ENCODE results near the gene MUC6. TPM values are rescaled to one million over a fixed set of nuclear protein-coding genes. Genes with fewer than 3 reads are reported as not detected.

The MUC6 gene
- total RNA-seq, 5 donors from 2014 or later (not counting 1 experiment from before 2014, with no cell fraction given), result 0.09 to 0.30 (median 0.23) TPM; not detected in 2

DNA sequence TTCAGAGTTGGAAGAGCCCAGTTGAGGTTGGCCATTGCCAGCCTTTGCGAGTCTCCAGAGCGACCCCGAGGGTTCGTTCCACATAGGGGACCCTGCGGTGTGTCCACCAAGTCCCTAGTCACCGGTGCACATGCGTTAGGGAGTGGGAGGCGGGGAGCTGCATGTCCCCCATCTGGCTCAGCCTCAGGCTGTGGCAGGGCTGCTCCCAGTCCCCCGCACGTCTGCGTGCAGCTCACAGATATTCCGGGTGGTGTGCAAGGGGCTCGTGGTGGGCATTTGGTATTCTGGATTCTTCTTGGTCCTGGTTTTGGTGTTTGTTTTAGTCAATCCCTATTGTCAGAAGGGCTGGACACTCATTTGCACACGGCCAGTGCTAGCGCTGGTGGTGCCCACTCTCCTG is 48.8 kb downstream of the MUC6 start:
- Histone ChIP-seq H3K4me1 (ENCODE audit: control insufficient read depth in 1 of 2, extremely low read depth in 1 of 2, insufficient read depth in 2 of 2, low read length in 2 of 2) (no peaks in the 10 kb centered on the region), H3K27ac (ENCODE audit: low read length) (no peak overlapping the region), H3K27me3 (replicated peaks in 1 of 2; ENCODE audit: control insufficient read depth in 2 of 2, extremely low read depth in 1 of 2, insufficient read depth in 2 of 2, low read length in 1 of 2) (no peaks in the 10 kb centered on the region), H3K9me3 (no peaks in the 10 kb centered on the region), H3K36me3 (ENCODE audit: control insufficient read depth in 2 of 2, extremely low read depth in 1 of 2, insufficient read depth in 1 of 2, low read length in 1 of 2) (peaks cover 36 to 73% of the 10 kb centered on the region in 2 donors), H3K4me3 (ENCODE audit: control insufficient read depth in 1 of 2, extremely low read depth in 1 of 2, low read length in 1 of 2) (no peak overlapping the region)
- ChIA-PET POLR2A (no interaction called here), CTCF (interaction anchor here in 1 of 2 donors (0.6 kb wide), 1 partner anchor 845 kb away, joined by 3 read pairs; no protein-coding TSS in a partner anchor)
- H3K27ac Mint-ChIP-seq, result no peak overlapping the region
- no peaks in the 10 kb centered on the region for H3K27me3 Mint-ChIP-seq
- no peaks in the 10 kb centered on the region for H3K9me3 Mint-ChIP-seq
- ATAC-seq (replicated peaks in 1 of 4) (no peak), DNase-seq (no peak)
- H3K36me3 Mint-ChIP-seq, result peaks cover 30% of the 10 kb centered on the region
- no peak overlapping the region for H3K4me3 Mint-ChIP-seq
- peaks cover 0 to 3% (median 3%) of the 10 kb centered on the region in 3 donors for H3K4me1 Mint-ChIP-seq
- 96% methylated on average over 15 of the region's 15 CpGs for WGBS (ENCODE audit: insufficient coverage)

- ChIA-PET CTCF (no interaction called here), POLR2A (no interaction called here)
- Mint-ChIP-seq H3K4me3 (no peak overlapping the region), H3K9me3 (no peaks in the 10 kb centered on the region), H3K27ac (no peak overlapping the region), H3K27me3 (no peaks in the 10 kb centered on the region), H3K4me1 (peaks cover 0 to 3% (median 0%) of the 10 kb centered on the region in 3 donors), H3K36me3 (peaks cover 26% of the 10 kb centered on the region)
- Histone ChIP-seq H3K27me3 (replicated peaks in 1 of 2; ENCODE audit: control insufficient read depth in 2 of 2, extremely low read depth in 1 of 2, insufficient read depth in 2 of 2, low read length in 1 of 2) (no peaks in the 10 kb centered on the region), H3K4me1 (ENCODE audit: control insufficient read depth in 1 of 2, extremely low read depth in 1 of 2, insufficient read depth in 2 of 2, low read length in 2 of 2) (no peaks in the 10 kb centered on the region), H3K36me3 (ENCODE audit: control insufficient read depth in 2 of 2, extremely low read depth in 1 of 2, insufficient read depth in 1 of 2, low read length in 1 of 2) (peaks cover 37 to 68% of the 10 kb centered on the region in 2 donors), H3K4me3 (ENCODE audit: control insufficient read depth in 1 of 2, extremely low read depth in 1 of 2, low read length in 1 of 2) (no peak overlapping the region), H3K27ac (ENCODE audit: low read length) (no peak overlapping the region), H3K9me3 (no peaks in the 10 kb centered on the region)
- WGBS (ENCODE audit: insufficient coverage), result 95% methylated on average over 3 of the region's 9 CpGs
- no peak for ATAC-seq (replicated peaks in 1 of 4)
- DNase-seq, result no peak
Observed at GRCh38 chr11:986952-987305, 49.6 kb downstream of the MUC6 start.

DNA sequence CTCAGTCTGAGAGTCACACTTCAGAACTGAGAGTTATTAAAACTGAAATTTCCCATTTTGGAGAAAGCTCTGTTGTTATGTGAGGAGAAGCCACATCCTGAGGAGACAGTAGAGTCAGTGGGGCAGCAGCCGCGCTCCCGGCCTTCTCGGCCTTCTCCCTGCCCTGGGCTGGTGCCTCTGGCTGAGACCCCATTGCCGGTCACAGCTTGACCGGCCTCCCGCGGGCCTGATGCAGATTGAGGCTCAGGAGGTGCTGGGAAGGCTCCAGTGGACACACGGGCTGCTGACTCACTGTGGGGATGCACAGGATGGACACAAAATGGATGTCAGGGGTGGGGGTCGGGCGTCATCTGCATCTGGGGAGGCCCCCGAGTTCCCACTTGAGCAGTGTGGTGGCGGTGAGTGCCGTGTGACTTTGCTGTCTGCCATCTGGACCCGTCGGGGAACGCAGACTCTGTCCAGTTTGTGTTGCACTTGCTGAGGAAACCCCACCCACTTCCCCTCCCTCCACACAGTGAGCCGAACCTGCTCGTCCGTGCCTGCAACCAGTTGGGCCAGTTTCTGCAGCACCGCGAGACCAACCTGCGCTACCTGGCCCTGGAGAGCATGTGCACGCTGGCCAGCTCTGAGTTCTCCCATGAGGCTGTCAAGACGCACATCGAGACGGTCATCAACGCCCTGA is 50.1 kb downstream of the MUC6 start:
- H3K36me3 ChIP-seq (ENCODE audit: control insufficient read depth in 2 of 2, extremely low read depth in 1 of 2, insufficient read depth in 1 of 2, low read length in 1 of 2), result peaks cover 43 to 70% of the 10 kb centered on the region in 2 donors
- DNase-seq, result no peak

GRCh38 chr11:985848-986247 is 50.7 kb downstream of the MUC6 start:
- Mint-ChIP-seq H3K27me3 (no peaks in the 10 kb centered on the region), H3K36me3 (peaks cover 25% of the 10 kb centered on the region), H3K4me1 (peaks cover 0 to 2% (median 0%) of the 10 kb centered on the region in 3 donors), H3K27ac (no peak overlapping the region), H3K9me3 (no peaks in the 10 kb centered on the region), H3K4me3 (no peak overlapping the region)
- Histone ChIP-seq H3K36me3 (ENCODE audit: control insufficient read depth in 2 of 2, extremely low read depth in 1 of 2, insufficient read depth in 1 of 2, low read length in 1 of 2) (peaks cover 46 to 75% of the 10 kb centered on the region in 2 donors), H3K27me3 (replicated peaks in 1 of 2; ENCODE audit: control insufficient read depth in 2 of 2, extremely low read depth in 1 of 2, insufficient read depth in 2 of 2, low read length in 1 of 2) (no peaks in the 10 kb centered on the region), H3K27ac (ENCODE audit: low read length) (no peak overlapping the region), H3K9me3 (no peaks in the 10 kb centered on the region), H3K4me1 (ENCODE audit: control insufficient read depth in 1 of 2, extremely low read depth in 1 of 2, insufficient read depth in 2 of 2, low read length in 2 of 2) (no peaks in the 10 kb centered on the region), H3K4me3 (ENCODE audit: control insufficient read depth in 1 of 2, extremely low read depth in 1 of 2, low read length in 1 of 2) (no peak overlapping the region)
- ChIA-PET CTCF (no interaction called here), POLR2A (no interaction called here)
- no peak for ATAC-seq (replicated peaks in 1 of 4)
- 98% methylated on average over 15 of the region's 20 CpGs for WGBS (ENCODE audit: insufficient coverage)
- no peak for DNase-seq

More for the DNA sequence above, 50.1 kb downstream of the MUC6 start:
- no peak for ATAC-seq (replicated peaks in 1 of 4)
- Histone ChIP-seq H3K4me3 (ENCODE audit: control insufficient read depth in 1 of 2, extremely low read depth in 1 of 2, low read length in 1 of 2) (no peak overlapping the region), H3K27me3 (replicated peaks in 1 of 2; ENCODE audit: control insufficient read depth in 2 of 2, extremely low read depth in 1 of 2, insufficient read depth in 2 of 2, low read length in 1 of 2) (no peaks in the 10 kb centered on the region), H3K9me3 (no peaks in the 10 kb centered on the region), H3K27ac (ENCODE audit: low read length) (no peak overlapping the region), H3K4me1 (ENCODE audit: control insufficient read depth in 1 of 2, extremely low read depth in 1 of 2, insufficient read depth in 2 of 2, low read length in 2 of 2) (no peaks in the 10 kb centered on the region)
- Mint-ChIP-seq H3K9me3 (no peaks in the 10 kb centered on the region), H3K27ac (no peak overlapping the region), H3K36me3 (peaks cover 26% of the 10 kb centered on the region), H3K4me1 (peaks cover 0 to 3% (median 0%) of the 10 kb centered on the region in 3 donors), H3K27me3 (no peaks in the 10 kb centered on the region), H3K4me3 (no peak overlapping the region)
- 92% methylated on average over 25 of the region's 28 CpGs for WGBS (ENCODE audit: insufficient coverage)
- ChIA-PET CTCF (no interaction called here), POLR2A (no interaction called here)

- H3K4me3 ChIP-seq (ENCODE audit: control insufficient read depth in 1 of 2, extremely low read depth in 1 of 2, low read length in 1 of 2), result no peak overlapping the region
- no peak for DNase-seq
- CTCF ChIA-PET, result no interaction called here
- H3K36me3 ChIP-seq (ENCODE audit: control insufficient read depth in 2 of 2, extremely low read depth in 1 of 2, insufficient read depth in 1 of 2, low read length in 1 of 2), result peaks cover 46 to 78% of the 10 kb centered on the region in 2 donors
- Mint-ChIP-seq H3K9me3 (no peaks in the 10 kb centered on the region), H3K27me3 (no peaks in the 10 kb centered on the region), H3K4me1 (peaks cover 0 to 3% (median 0%) of the 10 kb centered on the region in 3 donors), H3K36me3 (peaks cover 29% of the 10 kb centered on the region), H3K27ac (no peak overlapping the region), H3K4me3 (no peak overlapping the region)
- ATAC-seq (replicated peaks in 1 of 4), result no peak
- H3K27me3 ChIP-seq (replicated peaks in 1 of 2; ENCODE audit: control insufficient read depth in 2 of 2, extremely low read depth in 1 of 2, insufficient read depth in 2 of 2, low read length in 1 of 2), result no peaks in the 10 kb centered on the region
- POLR2A ChIA-PET, result no interaction called here
- no peaks in the 10 kb centered on the region for H3K9me3 ChIP-seq
- over 99% methylated on average over 19 of the region's 21 CpGs for WGBS (ENCODE audit: insufficient coverage)
- no peak overlapping the region for H3K27ac ChIP-seq (ENCODE audit: low read length)
- no peaks in the 10 kb centered on the region for H3K4me1 ChIP-seq (ENCODE audit: control insufficient read depth in 1 of 2, extremely low read depth in 1 of 2, insufficient read depth in 2 of 2, low read length in 2 of 2)
Observed at GRCh38 chr11:985406-985805, 51.1 kb downstream of the MUC6 start.

DNA sequence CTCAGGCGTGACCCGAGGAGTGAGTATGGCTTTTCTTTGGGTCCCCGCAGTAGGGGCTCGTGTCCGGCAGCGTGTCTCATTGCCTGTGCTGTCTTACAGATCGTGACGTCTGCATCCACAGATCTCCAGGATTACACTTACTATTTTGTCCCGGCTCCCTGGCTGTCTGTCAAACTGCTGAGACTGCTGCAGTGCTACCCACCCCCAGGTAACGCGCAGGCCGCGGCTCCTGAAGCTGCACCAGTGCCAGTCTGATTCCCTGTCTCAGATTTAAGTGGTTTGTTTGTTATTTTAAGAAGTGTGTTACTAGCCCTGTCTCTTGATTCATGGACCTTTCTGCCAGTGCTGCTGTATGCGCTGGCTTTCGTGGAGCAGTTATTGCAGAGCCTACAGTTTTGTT is 52.0 kb downstream of the MUC6 start:
- peaks cover 0 to 3% (median 0%) of the 10 kb centered on the region in 3 donors for H3K4me1 Mint-ChIP-seq
- DNase-seq, result no peak
- POLR2A ChIA-PET, result no interaction called here
- H3K27me3 ChIP-seq (replicated peaks in 1 of 2; ENCODE audit: control insufficient read depth in 2 of 2, extremely low read depth in 1 of 2, insufficient read depth in 2 of 2, low read length in 1 of 2), result no peaks in the 10 kb centered on the region
- 99% methylated on average over 9 of the region's 15 CpGs for WGBS (ENCODE audit: insufficient coverage)
- H3K4me3 Mint-ChIP-seq, result no peak overlapping the region
- peaks cover 25% of the 10 kb centered on the region for H3K36me3 Mint-ChIP-seq
- H3K36me3 ChIP-seq (ENCODE audit: control insufficient read depth in 2 of 2, extremely low read depth in 1 of 2, insufficient read depth in 1 of 2, low read length in 1 of 2), result peaks cover 40 to 70% of the 10 kb centered on the region in 2 donors
- CTCF ChIA-PET, result no interaction called here
- no peak overlapping the region for H3K27ac Mint-ChIP-seq
- no peaks in the 10 kb centered on the region for H3K9me3 Mint-ChIP-seq
- H3K9me3 ChIP-seq, result no peaks in the 10 kb centered on the region
- H3K4me1 ChIP-seq (ENCODE audit: control insufficient read depth in 1 of 2, extremely low read depth in 1 of 2, insufficient read depth in 2 of 2, low read length in 2 of 2), result no peaks in the 10 kb centered on the region
- H3K27me3 Mint-ChIP-seq, result no peaks in the 10 kb centered on the region
- no peak overlapping the region for H3K4me3 ChIP-seq (ENCODE audit: control insufficient read depth in 1 of 2, extremely low read depth in 1 of 2, low read length in 1 of 2)
- H3K27ac ChIP-seq (ENCODE audit: low read length), result no peak overlapping the region
- ATAC-seq (replicated peaks in 1 of 4), result no peak
